ENCODE results near the gene ZYG11B. TPM values are rescaled to one million over a fixed set of nuclear protein-coding genes. Genes with fewer than 3 reads are reported as not detected.
"Not testable (repeated sequence)": the region's sequence is repeated elsewhere in the genome, so short reads cannot be mapped to it uniquely, and the experiment has no call there.

ZYG11B gene
- total and polyA plus RNA-seq, 8 donors, result 3.5 to 56.9 (median 15.7) TPM

DNA sequence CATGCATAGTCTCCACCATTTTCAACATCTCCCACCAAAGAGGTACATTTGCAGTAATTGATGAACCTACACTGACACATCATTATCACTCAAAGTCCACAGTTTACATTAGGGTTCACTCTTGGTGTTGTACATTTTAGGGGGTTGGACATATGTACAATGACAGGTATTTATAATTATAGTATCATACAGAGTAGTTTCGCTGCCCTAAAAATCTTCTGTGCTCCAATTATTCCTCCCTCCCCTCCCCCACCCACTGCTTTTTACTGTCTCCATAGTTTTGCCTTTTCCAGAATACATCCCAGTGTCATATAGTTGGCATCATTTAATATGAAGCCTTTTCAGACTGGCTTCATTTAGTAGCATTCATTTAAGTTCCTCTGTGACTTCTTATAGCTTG, 41.7 kb upstream of the ZYG11B start:
- Histone ChIP-seq H3K9me3 (no peaks in the 10 kb centered on the region), H3K27ac (no peak overlapping the region), H3K27me3 (no peaks in the 10 kb centered on the region), H3K4me1 (no peaks in the 10 kb centered on the region), H3K4me3 (no peak overlapping the region), H3K36me3 (peaks cover 13 to 38% (median 35%) of the 10 kb centered on the region in 4 donors)
- TF ChIP-seq CTCF (IDR thresholded peaks at IDR 0.05) (no peak), POLR2AphosphoS5 (IDR thresholded peaks at IDR 0.05) (no peak), EP300 (IDR thresholded peaks at IDR 0.05) (no peak), POLR2A (IDR thresholded peaks at IDR 0.05) (no peak)
- WGBS, 5 donors, result 85 to 95% (median 89%) methylated on average over 1 of the region's 1 CpG
- intact Hi-C loops (cut with DNase I; ENCODE audit: low total_unique reads), result no loop called here
- no peak for DNase-seq

GRCh38 chr1:52686261-52686751, 39.9 kb upstream of the ZYG11B start:
- peak; percentile 70 to 89 for DNase-seq
- H3K9me3 ChIP-seq; intact Hi-C loops (cut with DNase I; ENCODE audit: low total_unique reads); H3K4me3 ChIP-seq; H3K4me1 ChIP-seq; H3K27me3 ChIP-seq; H3K27ac ChIP-seq: not testable (repeated sequence)
- 55 to 58% (median 56%) methylated on average over 16 to 17 of the region's 17 CpGs for WGBS, 5 donors
- TF ChIP-seq CTCF (IDR thresholded peaks at IDR 0.05), result peak in 5 of 7 experiments; percentile 65 to 72 (median 71)
- TF ChIP-seq POLR2AphosphoS5 (IDR thresholded peaks at IDR 0.05), result peak in 1 of 3 donors; percentile 54
- H3K36me3 ChIP-seq, result peaks cover 13 to 56% (median 49%) of the 10 kb centered on the region in 4 donors

DNA sequence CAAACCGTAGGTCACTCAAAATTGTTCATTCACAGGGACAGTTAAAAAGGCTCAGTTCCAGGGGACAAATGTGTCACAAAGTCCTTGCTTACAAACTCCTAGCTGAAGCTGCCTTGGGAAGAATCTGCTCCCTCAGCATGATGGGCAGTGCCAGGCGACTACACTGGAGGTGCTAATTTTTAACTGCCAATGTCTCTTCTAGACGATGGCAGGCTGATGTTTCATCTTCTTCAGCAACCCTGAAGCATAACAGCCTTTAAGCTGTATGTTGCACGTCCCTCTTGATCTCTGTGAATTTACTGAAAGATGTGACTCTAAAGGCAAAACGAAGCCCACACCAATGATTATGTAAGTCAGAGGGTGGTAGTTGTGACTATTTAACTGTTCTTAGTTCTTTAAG, 39.4 kb upstream of the ZYG11B start:
- Histone ChIP-seq H3K9me3 (no peaks in the 10 kb centered on the region), H3K27me3 (no peaks in the 10 kb centered on the region), H3K36me3 (peaks cover 16 to 61% (median 54%) of the 10 kb centered on the region in 4 donors), H3K4me3 (no peak overlapping the region), H3K27ac (no peak overlapping the region), H3K4me1 (no peaks in the 10 kb centered on the region)
- no peak for DNase-seq
- WGBS, 5 donors, result 93 to 97% (median 96%) methylated on average over 5 of the region's 5 CpGs
- intact Hi-C loops (cut with DNase I; ENCODE audit: low total_unique reads), result no loop called here
- TF ChIP-seq POLR2AphosphoS5 (IDR thresholded peaks at IDR 0.05), result no peak
- no peak for TF ChIP-seq CTCF (IDR thresholded peaks at IDR 0.05)
- TF ChIP-seq EP300 (IDR thresholded peaks at IDR 0.05), result no peak
- no peak for TF ChIP-seq POLR2A (IDR thresholded peaks at IDR 0.05)

- peaks cover 26 to 61% (median 59%) of the 10 kb centered on the region in 4 donors for H3K36me3 ChIP-seq
- no peak overlapping the region for H3K27ac ChIP-seq
- H3K9me3 ChIP-seq, result no peaks in the 10 kb centered on the region
- no peak overlapping the region for H3K4me3 ChIP-seq
- H3K27me3 ChIP-seq, result no peaks in the 10 kb centered on the region
- WGBS, 5 donors, result 95 to 98% (median 97%) methylated on average over 3 of the region's 3 CpGs
- TF ChIP-seq POLR2A (IDR thresholded peaks at IDR 0.05) (no peak), POLR2AphosphoS5 (IDR thresholded peaks at IDR 0.05) (no peak), EP300 (IDR thresholded peaks at IDR 0.05) (no peak), CTCF (IDR thresholded peaks at IDR 0.05) (no peak)
- no peak for DNase-seq
- peaks cover 0 to 9% (median 3%) of the 10 kb centered on the region in 4 donors for H3K4me1 ChIP-seq
- intact Hi-C loops (cut with DNase I; ENCODE audit: low total_unique reads), result no loop called here
Observed at GRCh38 chr1:52691821-52692220, 34.4 kb upstream of the ZYG11B start.
